ENCODE data around the gene NTPCR.
"Not testable (repeated sequence)": the region's sequence is repeated elsewhere in the genome, so short reads cannot be mapped to it uniquely, and the experiment has no call there.

The NTPCR gene

DNA sequence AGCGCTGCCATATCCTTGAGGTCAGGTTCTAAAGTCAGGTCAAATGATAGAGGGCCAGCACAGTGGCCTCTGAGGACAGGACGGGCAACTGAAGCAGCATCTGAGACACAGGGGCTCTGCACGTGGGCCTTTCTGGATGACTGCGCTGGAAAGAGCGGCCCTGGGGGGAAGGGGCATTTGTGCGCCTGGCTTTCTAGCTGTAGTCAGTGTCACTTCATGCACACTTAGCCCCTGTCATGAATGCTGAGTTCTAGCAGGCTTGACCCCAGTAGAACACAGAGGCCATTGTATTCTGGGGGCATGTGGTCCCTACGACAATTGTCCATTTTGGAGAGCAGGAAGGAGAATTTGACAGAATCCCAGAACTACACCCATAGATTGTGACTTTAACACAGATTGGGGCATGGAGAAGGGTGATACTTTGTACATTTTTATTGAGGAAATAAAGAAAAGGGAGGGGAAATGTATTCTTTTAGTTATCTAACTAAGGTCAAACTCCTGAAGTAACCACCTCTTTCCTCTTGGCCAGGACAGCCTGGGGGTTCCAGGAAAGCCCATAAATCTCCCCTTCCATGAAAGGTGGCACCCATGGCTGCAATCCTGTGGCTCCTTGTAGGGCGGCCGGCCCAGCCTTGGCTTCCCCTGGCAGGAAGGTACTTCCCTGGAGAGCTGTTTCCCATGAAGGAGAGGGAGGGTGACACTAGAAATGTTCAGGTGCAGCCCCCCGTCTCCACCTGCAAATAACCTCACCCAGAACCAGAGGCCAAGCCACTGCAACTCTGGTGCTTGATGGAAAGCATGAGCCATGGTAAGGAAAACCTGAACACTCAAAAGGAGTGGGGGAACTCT, 34.4 kb downstream of the NTPCR start:
- DNase-seq (ENCODE audit: low read depth), result no peak

- no peak for DNase-seq (ENCODE audit: low read depth)
Measured at GRCh38 chr1:232985882-232986526, 35.6 kb downstream of the NTPCR start.

GRCh38 chr1:232986527-232986922, 36.1 kb downstream of the NTPCR start:
- DNase-seq (ENCODE audit: low read depth), result no peak

DNA sequence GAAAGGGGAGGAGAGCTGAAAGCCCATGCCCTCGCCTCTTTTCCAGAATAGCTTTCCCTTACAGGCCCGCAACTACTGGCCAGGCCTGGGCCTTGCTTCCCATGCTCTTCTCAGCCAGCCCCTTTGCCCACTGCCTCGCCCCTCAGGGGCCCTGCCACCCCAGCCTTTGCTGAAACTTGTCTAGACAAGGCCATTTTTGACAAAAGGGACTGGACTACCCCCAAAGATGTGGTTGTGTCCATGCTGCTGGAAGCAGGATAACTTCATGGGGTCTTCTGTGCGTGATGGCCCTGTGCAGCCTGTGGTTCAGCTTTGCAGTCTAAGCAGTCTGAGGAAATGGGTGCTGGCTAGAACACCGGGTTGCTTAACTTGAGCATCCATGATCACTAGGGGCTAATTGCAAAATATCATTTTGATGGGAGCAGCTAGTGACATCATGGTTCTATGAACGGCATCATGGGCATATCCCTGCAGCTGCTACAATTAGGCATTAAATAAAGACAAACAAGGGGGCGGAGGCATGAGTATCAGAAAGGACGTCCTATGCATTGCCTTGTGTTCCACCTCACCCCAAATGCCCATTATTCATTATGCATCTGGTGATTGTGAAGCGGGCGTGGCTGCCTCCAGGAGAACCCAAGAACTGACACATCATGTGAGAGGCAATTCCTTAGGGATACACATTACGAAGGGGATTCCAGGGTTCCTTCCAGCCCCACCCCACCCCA, 36.8 kb downstream of the NTPCR start:
- DNase-seq (ENCODE audit: low read depth), result no peak

GRCh38 chr1:232987774-232988140, 37.3 kb downstream of the NTPCR start:
- no peak for DNase-seq (ENCODE audit: low read depth)

DNA sequence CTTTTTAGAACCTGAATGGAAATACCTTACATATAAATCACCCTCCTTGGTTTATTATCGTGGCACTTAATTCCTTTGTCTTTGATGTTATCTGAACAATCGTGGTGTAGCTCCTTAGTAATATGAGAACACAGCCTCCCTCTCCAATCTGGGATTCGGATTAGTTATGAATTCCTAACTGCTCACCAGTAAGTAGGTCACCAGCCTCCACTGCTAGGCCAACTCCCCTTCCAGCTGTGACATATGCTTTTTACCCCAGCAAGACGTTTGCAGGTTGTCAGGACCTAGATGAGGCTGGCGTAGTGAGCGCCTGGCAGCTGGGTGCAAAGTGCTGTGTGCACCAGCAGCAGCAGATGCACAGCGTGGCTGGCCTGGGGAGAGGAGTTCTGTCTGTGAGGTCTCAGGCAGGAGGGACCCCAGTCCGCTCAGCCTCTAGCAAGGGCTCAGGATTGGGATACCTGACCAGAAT, 38.2 kb downstream of the NTPCR start:
- DNase-seq (ENCODE audit: low read depth), result peak; percentile 86

DNA sequence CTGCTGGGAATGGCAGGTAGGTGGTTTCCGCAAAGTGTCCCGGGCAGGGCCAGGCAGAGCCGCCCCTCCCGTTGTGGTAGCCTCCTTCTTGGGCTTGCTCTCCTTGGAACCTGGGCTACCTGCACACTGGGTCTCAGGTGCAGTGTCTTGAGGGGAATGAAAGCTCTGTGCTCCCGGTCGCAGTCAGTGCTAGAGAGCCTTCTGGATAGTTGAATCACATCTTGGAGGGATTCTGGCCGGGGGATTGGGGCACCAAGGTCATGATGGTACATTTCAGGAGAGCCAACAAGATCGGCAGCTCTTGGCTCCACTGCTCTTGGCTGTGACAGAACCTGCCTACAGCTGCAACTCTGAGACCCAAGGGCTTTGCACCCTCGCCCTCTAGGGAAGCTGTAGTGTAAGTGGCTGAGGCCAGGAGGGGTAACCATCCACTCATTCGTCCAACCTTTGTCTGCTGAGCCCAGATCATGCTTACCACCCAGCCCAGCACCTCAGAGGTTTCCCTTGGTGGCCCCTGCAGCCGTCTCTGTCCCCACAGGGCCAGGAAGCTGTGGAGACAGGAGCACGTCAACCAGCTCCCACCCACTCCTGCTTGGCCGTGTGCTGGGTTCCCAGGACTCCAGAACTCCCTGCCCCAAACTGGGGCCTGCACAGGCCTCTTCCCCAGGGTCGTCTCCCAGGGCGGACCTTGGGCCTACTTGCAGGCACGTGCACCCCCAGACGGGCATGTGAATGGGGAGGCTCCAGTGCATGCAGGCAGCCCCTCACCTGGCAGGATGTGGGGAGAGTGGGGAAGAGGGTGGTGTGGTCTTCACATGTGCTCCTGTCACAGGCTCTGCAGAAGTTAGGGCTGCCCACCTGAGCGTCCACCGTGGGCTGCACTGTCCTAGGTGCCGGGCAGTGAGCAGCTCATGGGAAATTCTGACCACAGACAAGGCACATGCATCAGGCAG, 40.0 kb downstream of the NTPCR start:
- DNase-seq (ENCODE audit: low read depth), result no peak

DNA sequence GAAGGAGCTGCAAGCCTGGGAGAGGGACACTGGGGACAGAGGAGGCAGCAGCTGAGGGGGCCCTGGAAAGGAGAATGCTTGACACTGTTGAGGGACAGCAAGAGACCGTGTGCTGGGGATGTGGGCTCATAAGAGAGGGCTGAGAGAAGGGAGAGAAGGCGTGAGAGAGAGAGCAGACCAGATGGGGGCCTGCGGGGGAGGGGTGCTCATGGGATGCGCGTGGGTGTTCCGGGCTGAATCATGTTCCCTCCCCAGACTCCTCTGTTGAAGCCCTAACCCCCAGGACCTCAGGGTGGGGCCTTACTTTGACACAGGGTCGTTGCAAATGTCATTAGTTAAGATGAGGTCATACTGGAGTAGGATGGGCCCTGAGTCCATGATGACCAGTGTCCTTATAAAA, 40.8 kb downstream of the NTPCR start:
- DNase-seq (ENCODE audit: low read depth), result no peak

DNA sequence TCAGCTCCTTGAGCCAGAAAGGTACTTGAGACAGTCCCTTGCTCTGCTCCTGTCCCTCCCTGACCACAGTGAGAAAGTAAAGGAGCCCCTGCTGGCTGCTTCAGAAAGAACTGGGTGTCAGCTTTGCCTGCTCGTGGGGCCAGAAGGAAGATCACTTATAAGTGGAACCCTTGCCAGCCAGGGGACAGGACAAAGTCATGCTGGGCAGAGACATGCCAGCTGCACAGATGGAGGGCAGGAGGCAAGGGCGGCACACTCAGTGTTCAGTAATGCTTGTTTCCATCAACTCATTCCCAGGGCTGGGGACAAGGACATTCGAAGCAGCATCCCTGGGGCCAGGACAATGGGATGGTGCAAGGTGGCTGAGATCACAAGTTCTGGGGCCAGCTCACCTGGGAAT, 41.8 kb downstream of the NTPCR start:
- no peak for DNase-seq (ENCODE audit: low read depth)

GRCh38 chr1:232993555-232993954, 43.1 kb downstream of the NTPCR start:
- DNase-seq (ENCODE audit: low read depth), result no peak

- DNase-seq (ENCODE audit: low read depth), result no peak
Measured at GRCh38 chr1:232995189-232995588, 44.8 kb downstream of the NTPCR start.

- no peak for DNase-seq (ENCODE audit: low read depth)
Measured at GRCh38 chr1:232996143-232996542, 45.7 kb downstream of the NTPCR start.

- DNase-seq (ENCODE audit: low read depth), result no peak
Measured at GRCh38 chr1:232998138-232998537, 47.7 kb downstream of the NTPCR start.

- no peak for DNase-seq (ENCODE audit: low read depth)
Measured at GRCh38 chr1:232998646-232999045, 48.2 kb downstream of the NTPCR start.

DNA sequence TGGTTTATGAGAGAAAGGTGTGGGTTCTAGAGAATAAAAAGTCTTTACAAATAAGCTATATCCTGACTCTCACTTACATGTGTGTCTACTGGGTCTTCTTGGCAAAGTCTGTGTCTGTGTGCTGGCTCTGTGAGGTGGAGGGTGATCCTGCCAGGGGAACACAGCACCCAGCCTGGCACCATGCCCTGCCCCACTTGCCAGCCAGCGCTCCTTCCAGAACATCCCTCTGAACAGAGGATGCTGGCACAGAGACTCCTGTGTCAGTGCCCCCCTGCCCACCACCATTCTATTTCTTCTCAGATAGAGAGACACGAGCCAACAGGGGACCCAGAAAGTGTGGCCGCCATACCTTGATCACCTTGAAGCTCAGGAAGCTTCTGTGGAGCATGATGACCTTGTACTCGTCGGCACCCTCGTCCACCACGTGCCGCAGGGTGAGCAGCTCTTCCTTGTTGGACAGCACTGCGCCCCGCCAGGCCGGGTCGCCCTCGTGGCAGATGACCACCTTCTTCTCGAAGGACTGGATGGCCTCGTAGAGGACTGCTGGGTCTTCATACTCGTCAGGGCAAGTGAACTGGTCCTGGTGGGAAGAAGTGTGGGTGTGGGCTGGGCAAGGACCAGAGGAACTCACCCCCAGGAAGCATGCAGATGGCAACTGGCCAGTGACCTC, 49.7 kb downstream of the NTPCR start:
- DNase-seq (ENCODE audit: low read depth), result no peak

DNA sequence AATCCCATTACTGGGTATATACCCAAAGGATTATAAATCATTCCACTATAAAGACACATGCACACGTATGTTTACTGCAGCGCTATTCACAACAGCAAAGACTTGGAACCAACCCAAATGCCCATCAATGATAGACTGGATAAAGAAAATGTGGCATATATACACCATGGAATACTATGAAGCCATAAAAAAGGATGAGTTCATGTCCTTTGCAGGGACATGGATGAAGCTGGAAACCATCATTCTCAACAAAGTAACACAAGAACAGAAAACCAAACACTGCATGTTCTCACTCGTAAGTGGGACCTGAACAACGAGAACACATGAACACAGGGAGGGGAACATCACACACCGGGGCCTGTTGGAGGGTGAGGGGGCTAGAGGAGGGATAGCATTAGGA, 53.2 kb downstream of the NTPCR start:
- DNase-seq (ENCODE audit: low read depth), result not testable (repeated sequence)

- no peak for DNase-seq (ENCODE audit: low read depth)
Measured at GRCh38 chr1:233004451-233004850, 54.0 kb downstream of the NTPCR start.

- DNase-seq (ENCODE audit: low read depth), result no peak
Measured at GRCh38 chr1:233005156-233005555, 54.7 kb downstream of the NTPCR start.

DNA sequence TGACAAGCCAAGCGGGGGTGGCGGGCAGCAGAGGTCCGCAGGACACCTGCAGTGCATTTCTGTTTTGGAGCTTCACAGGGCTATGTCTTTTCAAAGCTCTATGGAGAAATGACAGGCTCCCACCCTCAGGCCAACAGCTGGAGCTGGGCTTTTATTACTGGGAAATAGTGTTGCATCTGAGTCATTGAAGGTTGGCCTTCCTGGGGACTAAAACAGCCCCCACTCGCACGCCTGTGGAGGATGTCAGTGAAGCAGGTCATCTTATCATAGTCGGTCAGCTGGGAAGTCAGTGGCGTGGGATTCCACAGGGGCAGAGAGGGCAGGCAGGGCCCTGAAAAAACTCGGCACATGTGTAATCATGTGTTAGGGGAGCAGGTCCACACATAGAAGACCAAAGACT, 55.3 kb downstream of the NTPCR start:
- peak; percentile 40 for DNase-seq (ENCODE audit: low read depth)

DNA sequence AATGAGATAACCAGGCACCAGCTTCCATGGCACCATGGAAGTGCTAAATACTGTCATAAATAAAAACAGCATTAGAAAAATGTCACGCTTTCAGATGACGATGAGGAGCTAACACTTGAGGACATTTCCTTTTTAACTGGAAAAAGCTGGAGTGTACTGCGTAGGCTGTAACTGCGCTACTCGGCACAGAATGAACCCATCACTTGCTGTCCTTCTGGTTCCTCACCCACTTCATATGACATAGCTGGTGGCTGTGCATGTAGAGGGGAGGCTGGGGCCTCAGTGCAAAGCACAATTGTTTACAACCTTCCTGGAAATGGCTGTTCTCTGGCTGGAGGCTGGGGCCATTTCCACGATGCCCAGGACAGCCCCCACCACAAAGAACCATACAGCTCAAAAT, 55.7 kb downstream of the NTPCR start:
- DNase-seq (ENCODE audit: low read depth), result no peak

GRCh38 chr1:233006541-233006973, 56.1 kb downstream of the NTPCR start:
- DNase-seq (ENCODE audit: low read depth), result no peak
